Mesothelial cell of epicardium (in vitro differentiated cells): ENCODE measurements around the gene MYO1D. TPM values are rescaled to one million over a fixed set of nuclear protein-coding genes. Genes with fewer than 3 reads are reported as not detected.

Experiments
- DNase-seq, 2 experiments: peaks; one replicate each; pipeline ENCODE4 v3.0.0; 2021; ENCODE audit warnings: low spot score in 2 of 2; ENCODE audit not compliant: unreplicated experiment in 2 of 2
- H3K27ac Mint-ChIP-seq: 2 replicates; pipeline ENCODE4 v1.8.0; 2021; ENCODE audit warnings: mixed read lengths
- H3K27me3 Mint-ChIP-seq: 2 replicates; pipeline ENCODE4 v1.8.0; 2021; ENCODE audit warnings: low read depth, mixed read lengths
- H3K36me3 Mint-ChIP-seq: 2 replicates; pipeline ENCODE4 v1.8.0; 2021; ENCODE audit warnings: mixed read lengths
- H3K4me1 Mint-ChIP-seq: 2 replicates; pipeline ENCODE4 v1.8.0; 2021; ENCODE audit warnings: mixed read lengths
- H3K4me3 Mint-ChIP-seq: 2 replicates; pipeline ENCODE4 v1.8.0; 2021; ENCODE audit warnings: mild to moderate bottlenecking, moderate library complexity, mixed read lengths
- H3K9me3 Mint-ChIP-seq: 2 replicates; pipeline ENCODE4 v1.8.0; 2021; ENCODE audit warnings: mixed read lengths
- CTCF ChIP-seq: fragments of 200-600 bp; sonication (generic); IDR thresholded peaks from one replicate; pipeline ENCODE4 v1.5.0; 2021; ENCODE audit warnings: antibody characterized with exemption; ENCODE audit not compliant: unreplicated experiment
- total RNA-seq: library from RNA; stranded (reverse); gene quantifications from 3 replicates; pipeline ENCODE4 v1.2.1, GENCODE V29; 2021

Gene MYO1D
- total RNA-seq, 1 donor from 2014 or later = 48.6 TPM

- H3K27me3 Mint-ChIP-seq = no peaks in the 10 kb centered on the region
- no peaks in the 10 kb centered on the region for H3K9me3 Mint-ChIP-seq
- H3K36me3 Mint-ChIP-seq = peaks cover 8% of the 10 kb centered on the region
Measured at GRCh38 chr17:32658470-32659418, 218.2 kb downstream of the MYO1D start.

GRCh38 chr17:32656886-32657285, 220.0 kb downstream of the MYO1D start:
- Mint-ChIP-seq H3K36me3 (peaks cover 16% of the 10 kb centered on the region), H3K27ac (no peak overlapping the region), H3K4me3 (no peak overlapping the region), H3K4me1 (no peaks in the 10 kb centered on the region), H3K9me3 (peaks cover 6% of the 10 kb centered on the region), H3K27me3 (no peaks in the 10 kb centered on the region)
- no peak for DNase-seq
- TF ChIP-seq CTCF = no peak

More at GRCh38 chr17:32658470-32659418, 218.2 kb downstream of the MYO1D start:
- Mint-ChIP-seq H3K4me3 (no peak overlapping the region), H3K27ac (no peak overlapping the region), H3K4me1 (no peaks in the 10 kb centered on the region)
- no peak for TF ChIP-seq CTCF
- no peak for DNase-seq

- no peaks in the 10 kb centered on the region for H3K4me1 Mint-ChIP-seq
- DNase-seq = no peak
- H3K9me3 Mint-ChIP-seq = peaks cover 26% of the 10 kb centered on the region
- no peaks in the 10 kb centered on the region for H3K27me3 Mint-ChIP-seq
- no peak for TF ChIP-seq CTCF
- H3K4me3 Mint-ChIP-seq = no peak overlapping the region
- H3K36me3 Mint-ChIP-seq = peaks cover 37% of the 10 kb centered on the region
- no peak overlapping the region for H3K27ac Mint-ChIP-seq
Measured at GRCh38 chr17:32654324-32654723, 222.6 kb downstream of the MYO1D start.

GRCh38 chr17:32651084-32651483, 225.8 kb downstream of the MYO1D start:
- H3K36me3 Mint-ChIP-seq = peaks cover 50% of the 10 kb centered on the region
- no peaks in the 10 kb centered on the region for H3K27me3 Mint-ChIP-seq
- H3K4me3 Mint-ChIP-seq = no peak overlapping the region
- no peak for DNase-seq
- peaks cover 34% of the 10 kb centered on the region for H3K9me3 Mint-ChIP-seq
- no peaks in the 10 kb centered on the region for H3K4me1 Mint-ChIP-seq
- H3K27ac Mint-ChIP-seq = no peak overlapping the region
- no peak for TF ChIP-seq CTCF

- Mint-ChIP-seq H3K27ac (no peak overlapping the region), H3K36me3 (peaks cover 61% of the 10 kb centered on the region)
Measured at GRCh38 chr17:32648450-32648849, 228.5 kb downstream of the MYO1D start.

More at GRCh38 chr17:32648450-32648849, 228.5 kb downstream of the MYO1D start:
- Mint-ChIP-seq H3K27me3 (no peaks in the 10 kb centered on the region), H3K9me3 (peaks cover 47% of the 10 kb centered on the region), H3K4me1 (no peaks in the 10 kb centered on the region), H3K4me3 (no peak overlapping the region)
- no peak for TF ChIP-seq CTCF
- no peak for DNase-seq
